HCT116 (cell line): ENCODE measurements around the gene SMG6. TPM values are rescaled to one million over a fixed set of nuclear protein-coding genes. Genes with fewer than 3 reads are reported as not detected.

Source experiments
- ATF3 ChIP-seq: IDR thresholded peaks from 2 replicates; pipeline ENCODE4 v1.6.1; 2012
- CBX3 ChIP-seq: IDR thresholded peaks from 2 replicates; pipeline ENCODE4 v1.6.1; 2012; ENCODE audit warnings: low read depth
- CEBPB ChIP-seq: IDR thresholded peaks from 2 replicates; pipeline ENCODE4 v1.6.1; 2012; ENCODE audit warnings: low read depth
- EGR1 ChIP-seq: IDR thresholded peaks from 2 replicates; pipeline ENCODE4 v1.6.1; 2012; ENCODE audit warnings: low read depth
- ELF1 ChIP-seq: IDR thresholded peaks from 2 replicates; pipeline ENCODE4 v1.6.1; 2012; ENCODE audit warnings: low read depth, borderline replicate concordance
- EZH2 ChIP-seq: fragments of 200-600 bp; sonication (generic); IDR thresholded peaks from 2 replicates; pipeline ENCODE4 v1.6.1; 2017; ENCODE audit warnings: antibody characterized with exemption, mixed run types
- EZH2phosphoT487 ChIP-seq: fragments of 200-600 bp; IDR thresholded peaks from 2 replicates; pipeline ENCODE4 v1.6.1; 2018; ENCODE audit warnings: antibody characterized with exemption, borderline replicate concordance
- FOSL1 ChIP-seq: IDR thresholded peaks from 2 replicates; pipeline ENCODE4 v1.6.1; 2012; ENCODE audit warnings: low read depth
- JUND ChIP-seq: IDR thresholded peaks from 2 replicates; pipeline ENCODE4 v1.6.1; 2012
- POLR2A ChIP-seq: IDR thresholded peaks from 2 replicates; pipeline ENCODE4 v1.7.0; 2011; ENCODE audit warnings: borderline replicate concordance; ENCODE audit not compliant: insufficient read depth, insufficient read length; ENCODE audit errors: extremely low read depth
- POLR2AphosphoS5 ChIP-seq: IDR thresholded peaks from 2 replicates; pipeline ENCODE4 v1.6.1; 2011; ENCODE audit warnings: mild to moderate bottlenecking, low read depth, low read length, moderate library complexity
- RAD21 ChIP-seq: IDR thresholded peaks from 2 replicates; pipeline ENCODE4 v1.6.1; 2012; ENCODE audit warnings: low read depth, mild to moderate bottlenecking
- SIN3A ChIP-seq: IDR thresholded peaks from 2 replicates; pipeline ENCODE4 v1.6.1; 2012; ENCODE audit warnings: low read depth
- SRF ChIP-seq: IDR thresholded peaks from 2 replicates; pipeline ENCODE4 v1.6.1; 2012; ENCODE audit warnings: low read depth
- ZBTB33 ChIP-seq: IDR thresholded peaks from 2 replicates; pipeline ENCODE4 v1.6.1; 2011; ENCODE audit warnings: mild to moderate bottlenecking, low read length, moderate library complexity; ENCODE audit not compliant: insufficient replicate concordance; ENCODE audit errors: extremely low read depth
- ZNF274 ChIP-seq: fragments of 200-500 bp; sonication (Bioruptor generic); IDR thresholded peaks from 2 replicates; pipeline ENCODE4 v1.6.1; 2014; ENCODE audit warnings: mild to moderate bottlenecking, low read depth, low read length, inconsistent platforms
- total RNA-seq: library from RNA; stranded (reverse); gene quantifications from one replicate; pipeline ENCODE4 v1.2.1, GENCODE V29; 2021; ENCODE audit not compliant: unreplicated experiment

The SMG6 gene
- total RNA-seq, 1 experiment from 2014 or later = 23.1 TPM

GRCh38 chr17:2083613-2084035 is 220.0 kb downstream of the SMG6 start (continued):
- TF ChIP-seq ZBTB33 (no peak), POLR2A (no peak), FOSL1 (no peak), CEBPB (no peak), RAD21 (no peak), EZH2 (no peak), ZNF274 (no peak), CBX3 (no peak), EZH2phosphoT487 (no peak), EGR1 (no peak), SIN3A (no peak), ELF1 (no peak), SRF (no peak), POLR2AphosphoS5 (no peak), JUND (no peak), ATF3 (no peak)
